ENCODE results near the gene PUM2.

The PUM2 gene

GRCh38 chr2:20229322-20230113 is 121.1 kb downstream of the PUM2 start:
- DNase-seq = no peak

- no peak for DNase-seq
These were observed 122.6 kb downstream of the PUM2 start for GRCh38 chr2:20227894-20228505.

GRCh38 chr2:20226152-20226545 is 124.5 kb downstream of the PUM2 start:
- DNase-seq = no peak

- DNase-seq = peak; percentile 26
These were observed 125.1 kb downstream of the PUM2 start for GRCh38 chr2:20225294-20226151.

DNA sequence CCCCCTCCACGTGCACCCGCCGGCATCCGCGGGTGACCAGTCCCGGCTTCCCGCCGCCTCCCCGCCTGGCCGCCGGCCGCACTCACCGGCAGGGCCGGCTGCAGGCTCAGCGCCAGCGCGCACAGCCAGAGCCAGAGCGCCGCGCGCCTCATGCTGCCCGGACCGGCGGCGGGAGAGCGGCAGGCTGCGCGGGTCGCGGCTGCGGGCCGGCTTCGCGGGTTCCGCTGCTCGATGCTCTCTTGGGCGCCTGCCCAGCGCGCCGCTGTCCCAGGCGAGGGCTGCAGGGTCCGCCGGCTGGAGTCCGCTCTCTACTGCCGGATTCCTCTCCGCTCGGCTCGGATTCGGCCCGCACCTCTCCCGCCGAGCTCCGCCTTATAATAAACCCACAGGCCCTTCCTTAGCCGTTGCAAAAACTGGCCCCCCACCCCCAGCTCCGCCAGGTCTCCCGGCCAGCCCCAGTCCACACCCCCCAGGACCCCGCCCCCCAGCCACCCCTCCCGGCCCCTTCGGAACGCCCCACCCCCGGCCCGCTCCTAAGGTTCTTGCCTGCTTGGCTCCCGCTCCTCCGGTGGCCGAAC is 125.8 kb downstream of the PUM2 start, which contains the start of gene SDC1:
SDC1 (minus strand) TSS at position 415 of the 578 bp plus-strand sequence; CDS start at position 152, 263 bp downstream.
- no peak for DNase-seq

DNA sequence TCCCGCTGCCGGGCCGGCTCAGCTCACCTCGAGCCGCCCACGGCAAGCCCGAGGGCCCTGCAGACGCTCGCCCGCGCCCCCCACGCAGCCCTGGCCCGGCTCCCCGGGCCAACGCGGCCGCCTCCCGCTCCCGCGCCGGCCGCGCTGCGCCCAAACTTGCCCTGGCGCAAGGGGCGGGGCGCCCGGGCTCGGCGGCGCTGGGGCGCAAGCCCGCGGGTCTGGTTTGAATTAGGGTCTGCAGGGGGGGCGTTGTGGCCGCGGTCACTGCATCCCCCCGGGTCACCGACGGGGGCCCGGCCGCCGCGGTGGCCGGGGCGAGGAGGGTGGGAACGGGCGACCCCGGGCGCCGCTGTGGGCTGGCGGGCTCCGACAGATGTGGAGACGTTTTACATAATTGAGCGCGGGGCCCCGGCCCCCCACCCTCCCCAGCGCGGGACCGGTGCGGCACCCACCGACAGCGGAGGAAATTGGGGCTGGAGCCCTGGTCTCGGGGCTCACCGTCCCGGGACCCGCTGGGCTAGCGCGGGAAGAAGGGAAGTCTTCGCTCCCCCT is 126.4 kb downstream of the PUM2 start:
- DNase-seq = no peak

GRCh38 chr2:20223407-20224163 is 127.1 kb downstream of the PUM2 start:
- no peak for DNase-seq

GRCh38 chr2:20222769-20223406 is 127.8 kb downstream of the PUM2 start:
- DNase-seq = no peak

- DNase-seq = no peak
These were observed 128.5 kb downstream of the PUM2 start for GRCh38 chr2:20222014-20222768.

DNA sequence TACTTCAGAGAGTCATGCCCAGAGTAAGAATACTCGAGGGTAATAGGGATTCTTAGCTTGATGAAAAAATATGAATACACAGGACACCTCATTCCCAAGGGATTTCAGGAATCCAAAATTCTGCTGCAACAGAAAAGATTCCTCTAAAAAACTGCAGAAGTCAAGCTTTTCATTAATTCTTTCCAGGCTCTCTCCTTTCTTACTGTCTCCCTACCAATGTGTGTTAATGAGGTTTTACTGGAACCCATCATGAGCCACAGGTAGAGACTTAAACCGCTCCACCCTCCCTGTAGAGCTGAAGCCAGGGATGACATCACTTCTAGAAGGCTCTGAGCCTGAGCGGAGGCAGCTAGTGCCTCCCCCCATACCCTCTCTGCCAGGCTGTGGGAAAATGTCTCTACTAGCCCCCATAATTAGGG is 129.1 kb downstream of the PUM2 start:
- DNase-seq = no peak

DNA sequence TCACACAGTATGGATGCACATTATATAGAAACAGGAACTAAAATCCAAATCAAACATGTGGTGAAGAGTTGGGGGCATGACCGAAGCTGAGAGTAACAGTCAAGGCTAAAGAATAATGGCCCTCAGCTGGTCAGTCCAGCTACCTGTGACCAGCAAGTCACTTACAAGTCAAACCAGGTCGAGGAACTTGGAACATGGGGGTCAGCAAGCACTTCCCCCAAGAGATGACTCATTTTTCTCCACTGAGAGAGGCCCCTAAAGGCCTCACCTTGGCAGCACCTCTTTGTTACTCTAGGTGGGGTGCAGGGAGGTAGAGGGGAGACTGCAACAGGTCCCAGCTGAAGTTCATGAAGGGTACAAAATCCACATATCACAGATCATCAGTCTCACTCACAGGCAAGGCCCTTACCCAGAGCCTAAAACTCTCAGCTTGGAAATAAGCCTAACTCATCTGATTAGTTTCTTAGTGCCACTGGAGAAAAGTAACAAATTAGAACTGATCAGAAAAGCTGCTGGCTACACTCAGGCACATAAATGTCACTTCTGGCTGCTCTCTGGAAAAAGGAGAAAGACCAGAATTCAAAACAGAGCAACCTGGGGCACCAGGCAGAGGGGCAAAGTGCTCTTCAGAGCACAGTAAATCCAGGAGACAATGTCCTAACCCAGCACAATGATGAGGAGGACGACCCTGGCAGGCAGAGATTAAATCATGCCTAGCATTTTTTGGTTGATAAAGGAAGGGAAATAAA is 129.7 kb downstream of the PUM2 start:
- no peak for DNase-seq

DNA sequence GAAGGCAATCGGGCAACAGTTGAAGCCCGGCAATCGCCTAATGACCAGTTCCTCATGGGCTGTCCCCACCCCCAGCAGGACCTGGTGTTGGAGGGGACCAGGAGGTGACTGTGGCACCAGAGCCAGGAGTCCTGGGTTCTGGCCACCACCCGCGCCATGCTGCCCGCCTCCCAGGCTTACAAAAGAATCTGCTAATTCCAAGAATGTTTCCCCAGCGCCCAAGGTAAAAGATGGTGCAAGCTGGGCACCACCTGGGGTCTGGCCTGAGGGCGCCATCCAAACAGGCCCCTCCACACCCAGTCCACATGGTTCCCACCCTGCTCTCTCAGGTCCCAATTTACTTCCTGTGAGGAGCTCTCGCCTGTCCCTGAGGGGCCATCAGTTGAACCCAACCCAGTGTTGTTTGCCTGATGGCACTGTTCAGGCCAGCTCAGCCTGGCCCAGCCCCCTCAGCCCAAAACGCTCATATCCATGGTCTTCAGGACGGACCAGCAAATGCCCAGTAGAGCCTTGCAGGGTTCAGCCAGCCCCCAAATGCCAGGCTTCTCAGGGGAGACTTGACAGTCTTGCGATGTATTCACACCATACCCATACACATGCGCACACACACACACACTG is 130.8 kb downstream of the PUM2 start:
- no peak for DNase-seq

DNA sequence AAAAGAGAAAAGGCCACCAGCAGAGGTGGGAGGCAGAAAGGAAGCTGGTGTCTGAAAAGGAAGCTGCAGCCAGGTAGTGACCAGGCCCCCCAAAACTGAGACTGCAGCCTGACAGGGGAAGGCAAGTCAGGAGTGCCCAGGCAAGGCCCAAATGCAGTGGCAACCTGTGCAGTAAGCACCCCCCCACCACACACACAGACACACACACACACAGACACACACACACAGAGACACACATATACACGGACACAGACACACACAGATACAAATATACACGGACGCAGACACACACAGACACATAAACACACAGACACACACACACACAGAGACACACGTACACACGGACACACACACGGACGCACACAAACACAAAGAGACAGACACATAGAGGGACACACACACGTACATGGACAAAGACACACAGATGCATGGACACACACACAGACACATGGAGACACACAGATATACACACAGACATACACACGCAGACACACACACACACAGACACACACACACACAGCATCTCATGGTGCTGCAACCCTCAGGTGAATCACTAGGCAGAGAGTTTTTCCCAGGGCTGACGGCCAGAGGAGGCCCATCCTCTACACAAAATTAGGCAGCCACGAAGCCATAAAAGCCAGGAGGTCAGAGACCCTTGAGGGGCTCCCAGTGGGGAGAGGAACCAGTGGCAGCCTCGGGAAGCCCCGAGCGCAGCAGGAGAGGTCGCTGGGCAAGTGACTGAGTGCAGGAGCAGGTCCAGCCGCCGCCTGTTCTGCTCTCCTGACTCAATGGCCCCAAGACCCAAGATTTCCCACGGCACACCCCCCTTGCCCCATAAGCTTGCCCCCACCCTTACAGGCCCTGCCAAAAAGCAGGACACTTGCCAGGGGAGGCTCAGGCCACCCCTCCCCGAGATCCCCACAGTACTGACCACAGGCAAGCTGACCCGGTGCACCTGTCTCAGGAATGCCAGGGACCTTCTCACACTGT is 132.0 kb downstream of the PUM2 start:
- no peak for DNase-seq

DNA sequence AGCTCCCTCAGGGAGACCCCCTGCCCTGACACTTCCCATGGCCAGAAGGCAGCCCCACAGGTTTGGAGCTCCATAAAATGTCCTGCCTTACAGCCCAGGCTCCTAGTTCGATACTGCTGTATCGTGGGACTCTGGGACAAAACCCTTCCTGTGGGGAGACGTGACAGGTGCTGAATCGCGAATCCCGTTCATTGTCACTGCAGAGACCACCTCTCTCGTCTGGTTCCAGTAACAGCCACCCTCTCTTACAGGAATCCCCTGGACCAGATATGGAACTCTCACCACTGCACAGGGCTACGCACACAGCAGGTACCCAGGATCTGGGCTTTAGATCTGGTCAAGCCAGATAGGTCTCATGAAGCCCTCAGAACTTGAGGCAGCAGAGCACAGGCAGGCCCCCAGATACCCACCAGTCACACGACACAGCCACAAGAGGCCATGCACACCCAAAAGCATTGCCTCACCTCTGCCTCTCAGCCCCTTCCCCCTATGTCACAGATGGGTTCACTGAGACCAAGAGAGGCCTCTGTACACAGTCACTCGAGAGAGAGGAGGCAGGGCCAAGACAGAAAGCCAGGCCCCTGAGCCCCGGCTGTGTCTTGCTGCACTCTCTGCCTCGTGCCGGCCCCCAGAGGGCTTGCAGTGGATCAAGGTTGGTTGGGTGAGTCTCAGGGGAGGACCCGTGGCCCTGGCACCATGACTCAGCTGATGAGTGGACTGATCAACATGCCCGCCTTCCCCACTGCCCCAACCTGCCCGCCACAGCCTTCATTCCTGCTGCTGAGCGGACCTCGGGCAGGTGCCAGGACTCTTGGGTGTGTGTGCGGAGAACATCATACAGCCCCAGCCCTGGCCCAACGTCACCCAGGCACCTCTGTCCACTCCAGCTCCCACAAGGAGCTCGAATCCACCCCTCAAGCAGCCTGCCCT is 133.3 kb downstream of the PUM2 start:
- no peak for DNase-seq

DNA sequence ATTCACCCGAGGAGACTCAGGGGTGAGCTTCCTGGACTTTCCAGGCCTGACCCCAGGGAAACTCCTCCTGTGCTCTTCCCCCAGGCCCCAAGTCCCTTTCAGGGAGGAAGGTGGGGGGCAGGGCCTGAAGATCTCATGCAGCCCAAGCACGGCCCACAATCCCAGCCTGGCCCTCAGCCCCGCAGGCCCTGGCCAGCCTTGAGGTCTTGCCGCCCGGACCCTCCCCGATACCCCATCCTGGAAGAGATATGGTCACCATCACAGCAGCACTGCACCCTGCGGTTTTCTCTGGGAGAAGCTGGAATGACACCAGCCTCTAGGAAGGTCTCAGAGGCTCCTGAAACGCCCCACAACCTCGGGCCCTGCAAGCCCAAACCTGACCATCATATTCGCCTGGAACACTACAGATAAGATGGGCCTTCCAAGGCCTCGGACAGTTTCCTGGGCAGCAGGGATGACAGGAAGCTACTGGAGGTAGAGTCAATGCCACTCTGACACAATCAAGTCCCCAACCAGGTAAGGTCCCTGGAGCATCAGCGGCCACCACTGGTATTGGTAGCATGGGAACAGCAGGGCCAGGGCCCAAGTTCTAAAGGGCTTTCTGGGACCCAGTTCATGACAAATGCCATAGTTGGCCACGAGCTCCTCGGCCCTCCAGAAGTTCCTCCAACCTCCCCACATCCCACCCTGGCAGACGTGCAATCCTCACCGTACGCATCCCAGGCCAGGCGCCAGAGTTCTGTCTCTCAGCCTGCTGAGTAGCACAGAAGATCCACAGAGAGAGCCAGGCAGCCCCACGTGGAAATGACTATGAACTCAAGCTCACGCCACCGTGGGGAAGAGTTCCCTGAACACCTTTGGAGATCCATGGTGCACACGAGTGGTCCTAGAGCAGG is 134.3 kb downstream of the PUM2 start:
- DNase-seq = no peak

Data from NCI-H1048 (cell line).